ENCODE measurements around the gene PRSS2.
A peak's percentile ranks its signal among the peaks of the same experiment; 100 is the strongest.

Gene PRSS2

GRCh38 chr7:142795339-142795863 lies 24.6 kb downstream of the PRSS2 start:
- Histone ChIP-seq H3K27me3 (replicated peaks) (no peaks in the 10 kb centered on the region), H3K4me3 (ENCODE audit: low read depth, low read length) (no peak overlapping the region), H3K36me3 (replicated peaks) (no peaks in the 10 kb centered on the region), H3K27ac (no peak overlapping the region)
- no peak for DNase-seq
- in situ Hi-C loops (cut with HindIII; ENCODE audit: low pct_ligation_motif_present, low sequenced_read_pairs) = no loop called here
- TF ChIP-seq CTCF (IDR thresholded peaks at IDR 0.05; ENCODE audit: low read depth, low read length, missing control alignments) = no peak

- Histone ChIP-seq H3K4me3 (ENCODE audit: low read depth, low read length) (peak overlapping the region; percentile 72), H3K27ac (peak overlapping the region; percentile 83), H3K27me3 (replicated peaks) (no peaks in the 10 kb centered on the region), H3K36me3 (replicated peaks) (no peaks in the 10 kb centered on the region)
- TF ChIP-seq CTCF (IDR thresholded peaks at IDR 0.05; ENCODE audit: low read depth, low read length, missing control alignments) = no peak
- no peak for DNase-seq
- in situ Hi-C loops (cut with HindIII; ENCODE audit: low pct_ligation_motif_present, low sequenced_read_pairs) = no loop called here
Measured at GRCh38 chr7:142796001-142796500, 25.3 kb downstream of the PRSS2 start.

DNA sequence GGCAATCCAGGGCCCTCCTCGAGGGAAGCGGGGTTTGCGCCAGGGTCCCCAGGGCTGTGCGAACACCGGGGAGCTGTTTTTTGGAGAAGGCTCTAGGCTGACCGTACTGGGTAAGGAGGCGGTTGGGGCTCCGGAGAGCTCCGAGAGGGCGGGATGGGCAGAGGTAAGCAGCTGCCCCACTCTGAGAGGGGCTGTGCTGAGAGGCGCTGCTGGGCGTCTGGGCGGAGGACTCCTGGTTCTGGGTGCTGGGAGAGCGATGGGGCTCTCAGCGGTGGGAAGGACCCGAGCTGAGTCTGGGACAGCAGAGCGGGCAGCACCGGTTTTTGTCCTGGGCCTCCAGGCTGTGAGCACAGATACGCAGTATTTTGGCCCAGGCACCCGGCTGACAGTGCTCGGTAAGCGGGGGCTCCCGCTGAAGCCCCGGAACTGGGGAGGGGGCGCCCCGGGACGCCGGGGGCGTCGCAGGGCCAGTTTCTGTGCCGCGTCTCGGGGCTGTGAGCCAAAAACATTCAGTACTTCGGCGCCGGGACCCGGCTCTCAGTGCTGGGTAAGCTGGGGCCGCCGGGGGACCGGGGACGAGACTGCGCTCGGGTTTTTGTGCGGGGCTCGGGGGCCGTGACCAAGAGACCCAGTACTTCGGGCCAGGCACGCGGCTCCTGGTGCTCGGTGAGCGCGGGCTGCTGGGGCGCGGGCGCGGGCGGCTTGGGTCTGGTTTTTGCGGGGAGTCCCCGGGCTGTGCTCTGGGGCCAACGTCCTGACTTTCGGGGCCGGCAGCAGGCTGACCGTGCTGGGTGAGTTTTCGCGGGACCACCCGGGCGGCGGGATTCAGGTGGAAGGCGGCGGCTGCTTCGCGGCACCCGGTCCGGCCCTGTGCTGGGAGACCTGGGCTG lies 26.0 kb downstream of the PRSS2 start:
- H3K27ac ChIP-seq = peak overlapping the region; percentile 83
- H3K4me3 ChIP-seq (ENCODE audit: low read depth, low read length) = peak overlapping the region; percentile 72
- peaks cover 4% of the 10 kb centered on the region for H3K36me3 ChIP-seq (replicated peaks)
- in situ Hi-C loops (cut with HindIII; ENCODE audit: low pct_ligation_motif_present, low sequenced_read_pairs) = no loop called here
- no peaks in the 10 kb centered on the region for H3K27me3 ChIP-seq (replicated peaks)
- no peak for TF ChIP-seq CTCF (IDR thresholded peaks at IDR 0.05; ENCODE audit: low read depth, low read length, missing control alignments)
- DNase-seq = peak; percentile 25

DNA sequence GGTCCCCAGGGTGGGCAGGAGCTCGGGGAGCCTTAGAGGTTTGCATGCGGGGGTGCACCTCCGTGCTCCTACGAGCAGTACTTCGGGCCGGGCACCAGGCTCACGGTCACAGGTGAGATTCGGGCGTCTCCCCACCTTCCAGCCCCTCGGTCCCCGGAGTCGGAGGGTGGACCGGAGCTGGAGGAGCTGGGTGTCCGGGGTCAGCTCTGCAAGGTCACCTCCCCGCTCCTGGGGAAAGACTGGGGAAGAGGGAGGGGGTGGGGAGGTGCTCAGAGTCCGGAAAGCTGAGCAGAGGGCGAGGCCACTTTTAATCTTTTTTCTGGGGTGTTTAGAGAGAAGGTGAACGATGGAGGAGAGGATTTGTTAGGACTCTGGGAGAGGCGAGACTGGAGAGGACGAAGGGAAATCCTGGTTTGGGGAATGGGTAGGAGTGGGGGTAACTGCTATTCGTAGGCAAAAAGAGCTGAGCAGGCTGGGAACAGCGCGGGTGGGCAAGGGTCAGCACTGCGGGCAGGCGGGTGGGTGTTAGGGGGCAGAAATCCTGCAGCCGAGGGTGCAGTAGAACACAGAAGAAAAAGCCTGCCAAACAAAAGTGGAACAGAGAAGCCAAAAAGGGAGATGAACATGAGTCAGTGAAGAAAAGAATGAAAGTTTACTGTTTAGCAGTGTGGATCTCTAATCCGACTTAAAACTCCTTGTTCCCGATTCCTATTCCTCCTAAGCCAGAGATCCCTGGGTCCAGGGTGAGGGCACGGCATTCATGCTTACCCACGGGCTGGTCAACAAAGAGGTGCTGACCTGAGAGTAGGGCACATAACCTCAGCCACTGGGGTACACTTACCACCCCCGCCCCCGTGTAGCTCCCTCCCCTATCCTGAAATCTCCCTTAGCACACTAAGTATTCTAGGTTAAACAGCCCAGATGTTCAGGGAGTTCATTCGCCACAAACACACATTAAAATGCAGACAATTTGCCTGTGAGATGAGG lies 26.9 kb downstream of the PRSS2 start:
- Histone ChIP-seq H3K27me3 (replicated peaks) (no peaks in the 10 kb centered on the region), H3K4me3 (ENCODE audit: low read depth, low read length) (peak overlapping the region; percentile 72), H3K27ac (peak overlapping the region; percentile 83), H3K36me3 (replicated peaks) (peaks cover 13% of the 10 kb centered on the region)
- no peak for DNase-seq
- in situ Hi-C loops (cut with HindIII; ENCODE audit: low pct_ligation_motif_present, low sequenced_read_pairs) = no loop called here
- TF ChIP-seq CTCF (IDR thresholded peaks at IDR 0.05; ENCODE audit: low read depth, low read length, missing control alignments) = no peak

DNA sequence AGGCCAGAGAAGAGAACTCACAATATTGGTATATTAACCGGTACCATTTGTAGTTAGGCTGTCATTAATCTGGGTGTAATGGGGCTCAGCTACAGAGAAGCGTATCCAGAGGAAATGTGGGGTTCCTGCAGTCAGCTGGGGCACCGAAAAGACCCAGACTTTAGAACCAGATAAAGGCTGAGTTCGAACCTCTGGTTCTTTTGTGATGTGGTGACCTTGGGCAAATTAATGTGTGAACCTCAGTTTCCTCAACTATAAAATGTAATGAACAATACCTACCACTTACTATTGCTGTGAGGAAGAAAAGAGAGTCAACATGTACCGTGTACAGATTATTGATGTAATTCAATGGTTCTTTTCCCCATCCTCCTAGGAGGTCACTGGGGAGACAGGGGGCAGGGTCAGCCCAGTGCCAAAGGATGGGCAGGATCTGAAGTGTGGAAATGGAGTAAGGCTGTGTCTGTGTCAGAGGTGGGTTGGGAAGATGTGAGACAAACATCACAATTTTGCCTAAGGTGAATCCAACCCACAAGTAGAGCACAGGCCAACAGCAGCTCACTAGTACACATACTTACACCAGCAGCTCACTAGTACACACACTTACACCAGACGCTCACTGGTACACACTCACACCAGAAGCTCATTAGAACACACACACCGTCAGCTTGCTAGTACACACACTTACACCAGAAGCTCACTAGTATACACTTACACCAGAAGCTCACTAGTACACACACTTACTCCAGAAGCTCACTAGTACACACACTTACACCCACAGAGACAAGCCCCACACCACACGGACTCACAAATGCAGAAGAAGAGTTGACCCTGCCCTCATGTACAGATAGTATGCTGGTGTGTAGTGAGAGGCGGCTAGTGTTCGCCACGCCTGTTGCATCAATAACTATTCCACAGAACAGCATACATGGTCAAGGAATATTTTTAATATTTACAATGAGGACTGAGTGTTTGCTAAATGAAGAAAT lies 28.0 kb downstream of the PRSS2 start:
- Histone ChIP-seq H3K36me3 (replicated peaks) (peaks cover 14% of the 10 kb centered on the region), H3K27me3 (replicated peaks) (no peaks in the 10 kb centered on the region), H3K27ac (peak overlapping the region; percentile 83), H3K4me3 (ENCODE audit: low read depth, low read length) (peak overlapping the region; percentile 72)
- in situ Hi-C loops (cut with HindIII; ENCODE audit: low pct_ligation_motif_present, low sequenced_read_pairs) = no loop called here
- no peak for DNase-seq
- TF ChIP-seq CTCF (IDR thresholded peaks at IDR 0.05; ENCODE audit: low read depth, low read length, missing control alignments) = no peak

Measured in brain microvascular endothelial cell (primary cell).